ENCODE results near the gene LCE5A.
"Not testable (repeated sequence)": the region's sequence is repeated elsewhere in the genome, so short reads cannot be mapped to it uniquely, and the experiment has no call there.

LCE5A gene

GRCh38 chr1:152481869-152482664 lies 28.5 kb upstream of the LCE5A start:
- TF ChIP-seq, protein P1, sequence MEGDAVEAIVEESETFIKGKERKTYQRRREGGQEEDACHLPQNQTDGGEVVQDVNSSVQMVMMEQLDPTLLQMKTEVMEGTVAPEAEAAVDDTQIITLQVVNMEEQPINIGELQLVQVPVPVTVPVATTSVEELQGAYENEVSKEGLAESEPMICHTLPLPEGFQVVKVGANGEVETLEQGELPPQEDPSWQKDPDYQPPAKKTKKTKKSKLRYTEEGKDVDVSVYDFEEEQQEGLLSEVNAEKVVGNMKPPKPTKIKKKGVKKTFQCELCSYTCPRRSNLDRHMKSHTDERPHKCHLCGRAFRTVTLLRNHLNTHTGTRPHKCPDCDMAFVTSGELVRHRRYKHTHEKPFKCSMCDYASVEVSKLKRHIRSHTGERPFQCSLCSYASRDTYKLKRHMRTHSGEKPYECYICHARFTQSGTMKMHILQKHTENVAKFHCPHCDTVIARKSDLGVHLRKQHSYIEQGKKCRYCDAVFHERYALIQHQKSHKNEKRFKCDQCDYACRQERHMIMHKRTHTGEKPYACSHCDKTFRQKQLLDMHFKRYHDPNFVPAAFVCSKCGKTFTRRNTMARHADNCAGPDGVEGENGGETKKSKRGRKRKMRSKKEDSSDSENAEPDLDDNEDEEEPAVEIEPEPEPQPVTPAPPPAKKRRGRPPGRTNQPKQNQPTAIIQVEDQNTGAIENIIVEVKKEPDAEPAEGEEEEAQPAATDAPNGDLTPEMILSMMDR (IDR thresholded peaks at IDR 0.05; ENCODE audit: low read depth, low read length, missing control alignments) = no peak
- DNase-seq (ENCODE audit: low read depth) = no peak
- no peak overlapping the region for H3K4me3 ChIP-seq (ENCODE audit: low read depth, low read length)

- DNase-seq (ENCODE audit: low read depth) = no peak
- H3K4me3 ChIP-seq (ENCODE audit: low read depth, low read length) = no peak overlapping the region
- TF ChIP-seq, protein P1 (IDR thresholded peaks at IDR 0.05; ENCODE audit: low read depth, low read length, missing control alignments) = peak; percentile 57
These were observed 24.1 kb upstream of the LCE5A start for GRCh38 chr1:152486400-152487006.

DNA sequence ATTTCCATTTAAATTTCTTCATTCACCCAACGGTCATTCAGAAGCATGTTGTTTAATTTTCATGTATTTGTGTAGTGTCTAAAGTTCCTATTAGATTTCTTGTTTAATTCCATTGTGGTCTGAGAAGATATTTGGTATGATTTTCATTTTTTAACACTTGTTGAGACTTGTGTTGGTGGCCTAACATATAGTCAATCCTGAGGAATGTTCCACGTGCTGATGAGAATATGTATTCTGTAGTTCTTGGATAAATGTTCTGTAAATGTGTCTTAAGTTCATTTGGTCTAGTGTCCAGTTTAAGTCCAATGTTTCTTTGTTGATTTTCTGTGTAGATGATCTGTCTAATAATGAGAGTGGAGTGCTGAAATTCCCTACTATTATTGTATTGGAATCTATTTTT lies 22.7 kb upstream of the LCE5A start:
- DNase-seq (ENCODE audit: low read depth) = no peak
- H3K4me3 ChIP-seq (ENCODE audit: low read depth, low read length) = no peak overlapping the region
- TF ChIP-seq, protein P1 (IDR thresholded peaks at IDR 0.05; ENCODE audit: low read depth, low read length, missing control alignments) = no peak

DNA sequence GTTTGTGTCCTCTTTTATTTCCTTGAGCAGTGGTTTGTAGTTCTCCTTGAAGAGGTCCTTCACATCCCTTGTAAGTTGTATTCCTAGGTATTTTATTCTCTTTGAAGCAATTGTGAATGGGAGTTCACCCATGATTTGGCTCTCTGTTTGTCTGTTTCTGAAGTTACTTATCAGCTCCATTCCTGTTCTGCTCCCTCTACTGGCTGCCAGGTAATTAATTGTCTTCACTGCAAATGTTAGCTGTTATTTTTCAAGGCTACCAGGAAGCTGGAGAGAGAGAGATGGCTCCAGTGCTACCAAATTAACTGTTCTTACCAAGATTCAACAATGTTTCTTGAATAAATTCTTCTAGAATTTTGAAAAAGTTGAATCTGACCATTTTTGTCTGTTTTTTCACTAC lies 19.1 kb upstream of the LCE5A start:
- H3K4me3 ChIP-seq (ENCODE audit: low read depth, low read length); DNase-seq (ENCODE audit: low read depth): not testable (repeated sequence)
- TF ChIP-seq, protein P1 (IDR thresholded peaks at IDR 0.05; ENCODE audit: low read depth, low read length, missing control alignments) = peak; percentile 18

DNA sequence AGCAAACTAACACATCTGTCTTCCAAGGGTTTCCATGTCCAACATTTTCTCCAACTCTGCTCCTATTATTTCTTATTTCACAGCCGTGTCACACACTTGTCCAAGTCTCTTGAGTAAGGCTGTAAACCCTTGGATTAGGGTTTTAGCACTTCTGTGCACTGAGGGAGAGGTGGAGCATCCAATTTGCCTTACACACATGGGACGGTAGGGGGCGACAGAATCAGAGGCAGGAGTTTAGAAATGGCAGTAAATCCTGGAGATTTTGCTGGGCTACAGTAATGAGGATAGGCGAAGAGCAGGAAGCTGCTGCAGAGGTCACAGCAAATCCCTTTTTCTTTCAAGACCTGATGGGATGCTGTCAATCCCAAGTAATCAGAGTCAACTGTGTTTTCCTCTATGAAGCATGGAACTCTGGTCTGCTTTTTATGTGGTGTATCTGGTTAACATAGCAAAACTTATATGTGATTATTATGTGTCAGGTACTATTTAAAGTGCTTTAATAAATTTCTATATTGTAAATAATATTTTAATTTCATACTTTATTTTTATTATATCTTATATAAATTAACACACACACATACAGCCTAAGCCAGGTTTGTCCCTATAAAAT lies 15.4 kb upstream of the LCE5A start:
- no peak overlapping the region for H3K4me3 ChIP-seq (ENCODE audit: low read depth, low read length)
- DNase-seq (ENCODE audit: low read depth) = no peak
- TF ChIP-seq, protein P1 (IDR thresholded peaks at IDR 0.05; ENCODE audit: low read depth, low read length, missing control alignments) = peak; percentile 82

DNA sequence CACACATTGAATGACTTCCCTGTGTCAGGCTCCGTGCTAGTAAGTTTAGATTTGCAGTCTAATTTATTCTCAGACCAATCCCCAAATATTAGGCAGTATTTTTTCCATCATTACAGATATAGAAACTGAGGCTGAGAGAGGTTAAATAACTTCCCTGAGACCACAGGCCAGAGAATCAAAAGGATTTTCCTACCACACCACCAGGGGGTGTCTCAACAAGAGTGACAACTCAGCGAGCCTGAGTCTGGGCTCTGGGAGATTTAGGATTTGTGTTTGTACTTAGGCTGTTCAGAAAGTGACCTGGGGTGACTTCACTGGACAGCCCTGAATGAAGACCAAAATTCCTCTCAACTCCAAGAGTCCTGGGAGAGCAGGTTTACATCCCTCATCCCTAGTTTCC lies 13.3 kb upstream of the LCE5A start:
- DNase-seq (ENCODE audit: low read depth) = no peak
- TF ChIP-seq, protein P1 (IDR thresholded peaks at IDR 0.05; ENCODE audit: low read depth, low read length, missing control alignments) = peak; percentile 45
- H3K4me3 ChIP-seq (ENCODE audit: low read depth, low read length) = no peak overlapping the region
